Epithelial cell of proximal tubule (primary cell): ENCODE measurements around the gene IL3. TPM values are rescaled to one million over a fixed set of nuclear protein-coding genes. Genes with fewer than 3 reads are reported as not detected.

Experiments
- DNase-seq: peaks from one replicate; pipeline ENCODE4 v3.0.0-alpha.2; 2011; ENCODE audit warnings: low read depth
- H3K4me3 ChIP-seq: 2 replicates; pipeline ENCODE4 v1.5.1; 2011; ENCODE audit warnings: low read depth, mild to moderate bottlenecking, low read length
- CTCF ChIP-seq: conservative IDR thresholded peaks from 2 replicates; pipeline ENCODE4 v1.5.1; 2012; ENCODE audit warnings: low read depth, mild to moderate bottlenecking, low read length
- total RNA-seq: library from RNA; depleted of rRNA; stranded (reverse); fragments of >200 nt; gene quantifications from 2 replicates; pipeline ENCODE4 v1.2.3, GENCODE V29; 2015

The IL3 gene
- total RNA-seq, 1 donor from 2014 or later = not detected

DNA sequence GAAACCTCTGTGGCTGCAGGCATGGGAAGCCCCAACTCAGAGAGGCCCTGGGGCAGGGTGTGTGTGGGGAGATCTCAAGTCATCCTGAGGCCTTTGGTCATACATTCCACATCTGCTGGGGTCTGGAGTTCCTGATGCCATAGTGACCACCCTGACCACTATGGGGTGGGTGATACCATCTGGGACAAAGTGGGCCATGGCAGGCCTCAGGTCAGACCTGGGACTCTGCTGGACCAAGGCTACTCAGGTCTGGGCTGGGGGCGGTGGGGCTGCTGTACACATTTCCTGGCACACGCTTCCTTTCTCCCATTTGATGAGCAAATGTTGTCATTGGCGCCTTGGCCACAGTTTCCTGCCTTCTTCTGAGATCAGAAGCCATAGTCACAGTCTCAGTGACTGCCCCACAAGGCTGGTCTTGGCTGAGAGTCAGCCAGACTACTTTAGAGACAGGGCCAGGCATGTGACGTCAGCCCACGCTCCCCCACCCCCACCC, 33.9 kb upstream of the IL3 start:
- TF ChIP-seq CTCF = no peak
- no peak for DNase-seq
- no peak overlapping the region for H3K4me3 ChIP-seq

- DNase-seq = no peak
- no peak for TF ChIP-seq CTCF
These were observed 33.4 kb upstream of the IL3 start for GRCh38 chr5:132027027-132027426.

GRCh38 chr5:132029609-132030330, 30.7 kb upstream of the IL3 start:
- H3K4me3 ChIP-seq = no peak overlapping the region
- TF ChIP-seq CTCF = no peak
- DNase-seq = no peak

More at GRCh38 chr5:132027027-132027426, 33.4 kb upstream of the IL3 start:
- H3K4me3 ChIP-seq = no peak overlapping the region

GRCh38 chr5:132030610-132031009, 29.8 kb upstream of the IL3 start:
- no peak for TF ChIP-seq CTCF
- no peak for DNase-seq
- H3K4me3 ChIP-seq = no peak overlapping the region

- no peak for TF ChIP-seq CTCF
- no peak for DNase-seq
- no peak overlapping the region for H3K4me3 ChIP-seq
These were observed 28.3 kb upstream of the IL3 start for GRCh38 chr5:132032196-132032595.

GRCh38 chr5:132033122-132033521, 27.3 kb upstream of the IL3 start:
- H3K4me3 ChIP-seq = no peak overlapping the region
- no peak for TF ChIP-seq CTCF

DNA sequence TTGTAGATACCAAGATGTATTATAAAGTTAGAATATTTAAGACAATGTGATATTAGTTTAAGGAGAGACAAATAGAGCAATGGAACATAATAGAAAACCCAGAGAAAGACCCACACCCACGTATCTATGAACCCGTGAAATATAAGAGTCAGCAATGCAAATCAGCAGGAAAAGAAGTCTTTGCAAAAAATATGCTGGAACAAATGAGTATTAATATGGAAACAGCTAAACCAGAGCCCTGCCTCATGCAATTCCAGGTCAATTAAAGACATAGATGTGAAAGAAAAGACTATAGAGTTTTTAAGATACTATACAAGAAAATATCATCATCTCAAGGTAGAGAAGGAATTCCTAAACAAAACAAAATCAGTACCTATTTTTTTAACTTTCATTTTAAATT, 23.1 kb upstream of the IL3 start:
- no peak overlapping the region for H3K4me3 ChIP-seq
- TF ChIP-seq CTCF = no peak
- no peak for DNase-seq

More at GRCh38 chr5:132033122-132033521, 27.3 kb upstream of the IL3 start:
- no peak for DNase-seq
